ENCODE results near the gene SPRR4.

The SPRR4 gene

DNA sequence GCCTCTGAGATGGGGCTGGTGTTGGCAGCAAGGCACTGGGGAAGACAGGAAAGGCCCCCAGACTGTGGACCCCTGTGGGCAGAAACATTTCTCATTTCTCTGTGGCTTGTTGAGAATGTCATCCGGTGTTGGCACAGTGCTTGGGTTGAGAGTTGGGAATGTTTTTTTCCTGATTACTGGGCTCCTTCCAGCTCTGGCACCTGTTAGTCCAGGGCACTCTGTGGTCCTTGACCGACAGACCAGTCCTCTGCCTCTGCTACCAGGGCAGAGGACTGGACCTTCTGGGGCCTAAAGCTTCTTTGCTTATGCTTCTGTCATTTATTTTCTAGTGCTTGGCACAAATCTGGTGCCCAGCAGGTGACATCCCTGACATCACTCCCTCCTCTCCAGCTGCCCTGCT lies 28.3 kb upstream of the SPRR4 start:
- H2AFZ ChIP-seq (ENCODE audit: low read depth, low read length): no peak overlapping the region
- no peak overlapping the region for H3K14ac ChIP-seq (ENCODE audit: low read length in 2 of 2)
- no peak overlapping the region for H2BK5ac ChIP-seq (ENCODE audit: low read depth, low read length, poor library complexity, severe bottlenecking)
- no peak overlapping the region for H2AK5ac ChIP-seq (ENCODE audit: low read length, severe bottlenecking)
- no peak overlapping the region for H2BK12ac ChIP-seq (ENCODE audit: low read length in 2 of 2)
- no peak overlapping the region for H4K91ac ChIP-seq (ENCODE audit: low read length)
- H3K27ac ChIP-seq (ENCODE audit: low read length, poor library complexity, severe bottlenecking): no peak overlapping the region
- no peak overlapping the region for H3K4ac ChIP-seq (ENCODE audit: low read depth in 1 of 2, low read length in 2 of 2)
- H3K4me3 ChIP-seq (ENCODE audit: insufficient read depth in 1 of 2, low read depth in 1 of 2, low read length in 2 of 2): no peak overlapping the region
- DNase-seq: no peak
- H3K18ac ChIP-seq (ENCODE audit: low read depth in 1 of 2, low read length in 2 of 2): no peak overlapping the region
- H2BK120ac ChIP-seq (ENCODE audit: low read depth, low read length): no peak overlapping the region
- no peak overlapping the region for H3K4me2 ChIP-seq (ENCODE audit: low read length, poor library complexity, severe bottlenecking)
- no peaks in the 10 kb centered on the region for H3K36me3 ChIP-seq (ENCODE audit: control insufficient read depth in 1 of 2, insufficient read depth in 2 of 2, low read depth in 1 of 2, low read length in 2 of 2)
- no peak overlapping the region for H2BK15ac ChIP-seq (ENCODE audit: low read depth, poor library complexity, severe bottlenecking)
- no peak overlapping the region for H4K8ac ChIP-seq (ENCODE audit: low read length)
- no peaks in the 10 kb centered on the region for H3K9me3 ChIP-seq (ENCODE audit: control insufficient read depth, low read length)
- no peak overlapping the region for H3K23ac ChIP-seq (ENCODE audit: low read length in 2 of 2)
- peaks cover 0 to under 1% of the 10 kb centered on the region in 2 experiments for H3K27me3 ChIP-seq (ENCODE audit: control insufficient read depth in 1 of 2, insufficient read depth in 1 of 2, low read length in 2 of 2)
- 75% methylated on average over 2 of the region's 2 CpGs for WGBS
- H3K4me1 ChIP-seq (ENCODE audit: control insufficient read depth, insufficient read depth, low read depth, low read length): no peaks in the 10 kb centered on the region
- no peaks in the 10 kb centered on the region for H3K79me1 ChIP-seq (replicated peaks; ENCODE audit: low read length, poor library complexity, severe bottlenecking)
- H3K9ac ChIP-seq (ENCODE audit: low read length): no peak overlapping the region

DNA sequence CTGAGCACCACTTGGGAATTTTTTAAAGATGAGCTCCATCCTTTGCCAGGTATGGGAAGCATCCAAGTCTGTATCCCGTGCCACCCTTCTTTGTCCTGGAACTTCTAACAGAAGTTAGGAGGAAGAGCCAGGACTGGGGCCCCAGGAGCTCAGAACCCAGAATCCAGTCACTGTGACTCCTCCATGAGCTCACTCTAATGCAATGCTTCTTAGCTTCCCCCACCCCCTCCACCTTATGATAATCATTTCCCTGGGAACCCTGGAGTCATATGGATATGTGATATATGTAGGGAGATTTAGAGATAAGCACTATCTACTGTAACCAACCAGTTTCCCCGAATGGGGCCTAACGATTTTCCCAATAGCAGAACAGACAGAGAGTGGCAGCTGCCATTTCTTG lies 24.2 kb upstream of the SPRR4 start:
- no peak overlapping the region for H3K4ac ChIP-seq (ENCODE audit: low read depth in 1 of 2, low read length in 2 of 2)
- no peak overlapping the region for H3K27ac ChIP-seq (ENCODE audit: low read length, poor library complexity, severe bottlenecking)
- H3K18ac ChIP-seq (ENCODE audit: low read depth in 1 of 2, low read length in 2 of 2): no peak overlapping the region
- no peak overlapping the region for H2AK5ac ChIP-seq (ENCODE audit: low read length, severe bottlenecking)
- no peak overlapping the region for H3K4me3 ChIP-seq (ENCODE audit: insufficient read depth in 1 of 2, low read depth in 1 of 2, low read length in 2 of 2)
- no peaks in the 10 kb centered on the region for H3K4me1 ChIP-seq (ENCODE audit: control insufficient read depth, insufficient read depth, low read depth, low read length)
- no peak overlapping the region for H2AFZ ChIP-seq (ENCODE audit: low read depth, low read length)
- no peak overlapping the region for H2BK15ac ChIP-seq (ENCODE audit: low read depth, poor library complexity, severe bottlenecking)
- no peaks in the 10 kb centered on the region for H3K79me1 ChIP-seq (replicated peaks; ENCODE audit: low read length, poor library complexity, severe bottlenecking)
- H4K8ac ChIP-seq (ENCODE audit: low read length): no peak overlapping the region
- no peak overlapping the region for H3K9ac ChIP-seq (ENCODE audit: low read length)
- no peak overlapping the region for H3K4me2 ChIP-seq (ENCODE audit: low read length, poor library complexity, severe bottlenecking)
- no peak overlapping the region for H3K14ac ChIP-seq (ENCODE audit: low read length in 2 of 2)
- H4K91ac ChIP-seq (ENCODE audit: low read length): no peak overlapping the region
- no peak overlapping the region for H2BK120ac ChIP-seq (ENCODE audit: low read depth, low read length)
- peaks cover 0 to 20% of the 10 kb centered on the region in 2 experiments for H3K27me3 ChIP-seq (ENCODE audit: control insufficient read depth in 1 of 2, insufficient read depth in 1 of 2, low read length in 2 of 2)
- no peak for DNase-seq
- 38% methylated on average over 3 of the region's 3 CpGs for WGBS
- no peaks in the 10 kb centered on the region for H3K9me3 ChIP-seq (ENCODE audit: control insufficient read depth, low read length)
- no peak overlapping the region for H3K23ac ChIP-seq (ENCODE audit: low read length in 2 of 2)
- no peak overlapping the region for H2BK5ac ChIP-seq (ENCODE audit: low read depth, low read length, poor library complexity, severe bottlenecking)
- H2BK12ac ChIP-seq (ENCODE audit: low read length in 2 of 2): no peak overlapping the region
- no peaks in the 10 kb centered on the region for H3K36me3 ChIP-seq (ENCODE audit: control insufficient read depth in 1 of 2, insufficient read depth in 2 of 2, low read depth in 1 of 2, low read length in 2 of 2)

DNA sequence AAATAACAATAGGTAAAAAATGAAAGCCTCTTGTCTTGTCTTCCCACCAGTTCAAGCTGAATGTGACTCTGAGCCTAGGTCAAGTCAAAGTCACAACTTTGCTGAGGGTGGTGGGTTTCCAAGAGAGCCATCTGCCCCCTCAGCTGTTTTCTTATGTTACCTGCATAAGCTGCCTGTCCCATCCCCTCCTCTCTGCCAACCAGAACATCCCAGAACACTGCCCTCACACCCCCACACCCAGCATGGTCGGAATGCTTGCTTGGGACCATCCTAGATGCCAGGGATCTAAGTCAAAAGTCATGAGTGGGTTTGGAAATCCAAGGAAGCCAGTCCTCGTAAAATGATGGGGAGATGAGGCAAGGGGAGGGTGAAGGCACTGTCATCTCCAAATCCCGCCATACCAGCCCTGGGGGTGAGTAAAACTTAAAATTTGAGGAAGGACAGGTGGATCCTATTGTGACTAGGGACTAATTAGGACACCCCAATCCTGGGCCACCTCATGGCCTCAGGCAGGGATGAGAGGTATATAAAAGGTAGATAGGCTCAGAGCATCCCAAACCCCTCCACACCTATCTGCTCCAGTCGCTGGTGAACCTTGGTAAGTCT lies 23.7 kb upstream of the SPRR4 start, which contains the start of gene SPRR5:
Gene SPRR5 (plus strand): TSS at position 556 of the 606 bp plus-strand sequence. CDS start 1,349 bp downstream, outside the sequence.
- Histone ChIP-seq H3K23ac (ENCODE audit: low read length in 2 of 2) (no peak within 1 kb of the TSS), H3K27ac (ENCODE audit: low read length, poor library complexity, severe bottlenecking) (no peak within 1 kb of the TSS), H3K27me3 (ENCODE audit: control insufficient read depth in 1 of 2, insufficient read depth in 1 of 2, low read length in 2 of 2) (peaks cover 0 to 20% of the 10 kb centered on the region in 2 experiments), H2BK120ac (ENCODE audit: low read depth, low read length) (no peak within 1 kb of the TSS), H2BK15ac (ENCODE audit: low read depth, poor library complexity, severe bottlenecking) (no peak within 1 kb of the TSS), H3K4me1 (ENCODE audit: control insufficient read depth, insufficient read depth, low read depth, low read length) (no peaks in the 10 kb centered on the region), H3K79me1 (replicated peaks; ENCODE audit: low read length, poor library complexity, severe bottlenecking) (no peaks in the 10 kb centered on the region), H3K18ac (ENCODE audit: low read depth in 1 of 2, low read length in 2 of 2) (no peak within 1 kb of the TSS), H2BK12ac (ENCODE audit: low read length in 2 of 2) (no peak within 1 kb of the TSS), H4K91ac (ENCODE audit: low read length) (no peak within 1 kb of the TSS), H3K4ac (ENCODE audit: low read depth in 1 of 2, low read length in 2 of 2) (no peak within 1 kb of the TSS), H4K8ac (ENCODE audit: low read length) (no peak within 1 kb of the TSS), H2AK5ac (ENCODE audit: low read length, severe bottlenecking) (no peak within 1 kb of the TSS), H3K4me2 (ENCODE audit: low read length, poor library complexity, severe bottlenecking) (no peak within 1 kb of the TSS), H3K4me3 (ENCODE audit: insufficient read depth in 1 of 2, low read depth in 1 of 2, low read length in 2 of 2) (no peak within 1 kb of the TSS), H2AFZ (ENCODE audit: low read depth, low read length) (no peak within 1 kb of the TSS), H2BK5ac (ENCODE audit: low read depth, low read length, poor library complexity, severe bottlenecking) (no peak within 1 kb of the TSS), H3K9ac (ENCODE audit: low read length) (no peak within 1 kb of the TSS), H3K14ac (ENCODE audit: low read length in 2 of 2) (no peak within 1 kb of the TSS), H3K9me3 (ENCODE audit: control insufficient read depth, low read length) (no peaks in the 10 kb centered on the region), H3K36me3 (ENCODE audit: control insufficient read depth in 1 of 2, insufficient read depth in 2 of 2, low read depth in 1 of 2, low read length in 2 of 2) (no peaks in the 10 kb centered on the region)
- DNase-seq: no peak
- WGBS: 48% methylated on average over 2 of the region's 4 CpGs

DNA sequence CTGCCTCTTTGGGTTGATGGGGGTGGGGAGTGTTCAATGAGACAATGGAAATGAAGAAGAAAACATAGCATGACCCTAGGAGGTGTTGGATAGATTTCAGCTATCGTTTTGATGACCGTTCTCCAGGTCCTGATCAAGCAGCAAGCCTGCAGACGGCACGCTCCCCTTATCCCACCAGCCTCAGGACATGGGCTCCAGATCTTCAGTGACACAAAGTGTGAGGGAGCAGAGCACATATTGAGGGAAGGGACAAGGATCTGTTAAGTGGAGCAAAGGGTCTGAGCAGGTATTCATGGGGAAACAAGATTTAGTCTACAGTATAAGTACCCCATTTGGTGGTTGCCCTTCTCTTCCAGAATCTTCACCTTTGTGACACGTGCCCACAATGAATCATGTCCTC lies 18.7 kb upstream of the SPRR4 start:
- Histone ChIP-seq H3K36me3 (ENCODE audit: control insufficient read depth in 1 of 2, insufficient read depth in 2 of 2, low read depth in 1 of 2, low read length in 2 of 2) (no peaks in the 10 kb centered on the region), H2BK12ac (ENCODE audit: low read length in 2 of 2) (no peak overlapping the region), H3K23ac (ENCODE audit: low read length in 2 of 2) (no peak overlapping the region), H2AK5ac (ENCODE audit: low read length, severe bottlenecking) (no peak overlapping the region), H3K9me3 (ENCODE audit: control insufficient read depth, low read length) (no peaks in the 10 kb centered on the region), H2BK15ac (ENCODE audit: low read depth, poor library complexity, severe bottlenecking) (no peak overlapping the region), H4K8ac (ENCODE audit: low read length) (no peak overlapping the region), H2BK120ac (ENCODE audit: low read depth, low read length) (no peak overlapping the region), H3K4me1 (ENCODE audit: control insufficient read depth, insufficient read depth, low read depth, low read length) (no peaks in the 10 kb centered on the region), H3K27me3 (ENCODE audit: control insufficient read depth in 1 of 2, insufficient read depth in 1 of 2, low read length in 2 of 2) (peaks cover 0 to 20% of the 10 kb centered on the region in 2 experiments), H3K18ac (ENCODE audit: low read depth in 1 of 2, low read length in 2 of 2) (no peak overlapping the region), H2AFZ (ENCODE audit: low read depth, low read length) (no peak overlapping the region), H3K4me2 (ENCODE audit: low read length, poor library complexity, severe bottlenecking) (no peak overlapping the region), H3K4me3 (ENCODE audit: insufficient read depth in 1 of 2, low read depth in 1 of 2, low read length in 2 of 2) (no peak overlapping the region), H2BK5ac (ENCODE audit: low read depth, low read length, poor library complexity, severe bottlenecking) (no peak overlapping the region), H3K4ac (ENCODE audit: low read depth in 1 of 2, low read length in 2 of 2) (no peak overlapping the region), H3K27ac (ENCODE audit: low read length, poor library complexity, severe bottlenecking) (no peak overlapping the region), H3K14ac (ENCODE audit: low read length in 2 of 2) (no peak overlapping the region), H4K91ac (ENCODE audit: low read length) (no peak overlapping the region), H3K79me1 (replicated peaks; ENCODE audit: low read length, poor library complexity, severe bottlenecking) (no peaks in the 10 kb centered on the region), H3K9ac (ENCODE audit: low read length) (no peak overlapping the region)
- 70% methylated on average over 5 of the region's 5 CpGs for WGBS
- no peak for DNase-seq

Data from mesenchymal stem cell (in vitro differentiated cells and primary cell).